D341Med (cell line): ENCODE results near the gene FN3K.
"Not testable (repeated sequence)": the region's sequence is repeated elsewhere in the genome, so short reads cannot be mapped to it uniquely, and the experiment has no call there.

ENCODE experiments used
- DNase-seq: peaks from one replicate; pipeline ENCODE4 v3.0.0; 2012; ENCODE audit warnings: low spot score

FN3K gene

GRCh38 chr17:82775001-82775823 lies 39.8 kb downstream of the FN3K start:
- peak; percentile 97 for DNase-seq

- DNase-seq = no peak
Observed at GRCh38 chr17:82776454-82776853, 41.0 kb downstream of the FN3K start.

GRCh38 chr17:82777778-82778375 lies 42.5 kb downstream of the FN3K start:
- not testable (repeated sequence) for DNase-seq

GRCh38 chr17:82779541-82779940 lies 44.1 kb downstream of the FN3K start:
- peak; percentile 29 for DNase-seq

- no peak for DNase-seq
Observed at GRCh38 chr17:82780195-82780594, 44.8 kb downstream of the FN3K start.

- DNase-seq = peak; percentile 44
Observed at GRCh38 chr17:82780971-82781893, 45.8 kb downstream of the FN3K start.

- peak; percentile 96 for DNase-seq
Observed at GRCh38 chr17:82781894-82782274, 46.5 kb downstream of the FN3K start.

- DNase-seq = peak; percentile 35
Observed at GRCh38 chr17:82782657-82783207, 47.3 kb downstream of the FN3K start.

GRCh38 chr17:82783498-82783897 lies 48.1 kb downstream of the FN3K start:
- no peak for DNase-seq

- DNase-seq = not testable (repeated sequence)
Observed at GRCh38 chr17:82785581-82785980, 50.2 kb downstream of the FN3K start.

- no peak for DNase-seq
Observed at GRCh38 chr17:82786427-82786826, 51.0 kb downstream of the FN3K start.

GRCh38 chr17:82787081-82787848 lies 51.9 kb downstream of the FN3K start:
- no peak for DNase-seq

GRCh38 chr17:82788206-82789001 lies 53.0 kb downstream of the FN3K start:
- no peak for DNase-seq

GRCh38 chr17:82789051-82789592 lies 53.7 kb downstream of the FN3K start:
- DNase-seq = no peak

GRCh38 chr17:82789806-82790205 lies 54.4 kb downstream of the FN3K start:
- DNase-seq = no peak

GRCh38 chr17:82790391-82790790 lies 55.0 kb downstream of the FN3K start:
- DNase-seq = no peak

GRCh38 chr17:82791532-82791931 lies 56.1 kb downstream of the FN3K start:
- no peak for DNase-seq

GRCh38 chr17:82793974-82794630 lies 58.7 kb downstream of the FN3K start:
- DNase-seq = no peak

- no peak for DNase-seq
Observed at GRCh38 chr17:82794781-82795482, 59.5 kb downstream of the FN3K start.
